LoVo (cell line): ENCODE data around the gene PPHLN1.

ENCODE experiments used
- DNase-seq: peaks from one replicate; pipeline ENCODE4 v3.0.0-alpha.2; 2016; ENCODE audit warnings: low spot score

PPHLN1 gene

DNA sequence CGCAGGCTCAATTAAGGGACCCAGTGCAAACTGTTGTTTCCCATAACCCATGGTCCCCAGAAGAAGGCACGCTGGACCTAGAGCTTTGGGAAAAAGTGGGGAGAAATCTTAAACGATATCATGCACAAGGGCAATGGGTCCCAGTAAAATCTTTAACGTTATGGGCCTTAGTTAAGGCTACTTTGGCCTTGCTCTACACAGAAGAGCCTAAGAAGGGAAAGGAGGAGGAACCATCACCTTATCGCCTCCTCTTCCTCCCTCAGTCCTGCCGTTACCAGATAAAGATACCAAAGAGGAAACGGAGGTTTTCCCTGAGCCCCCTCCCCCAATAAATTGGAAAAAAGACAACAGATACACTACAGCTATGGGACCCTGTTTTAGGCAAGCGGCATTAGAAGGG, 116.9 kb downstream of the PPHLN1 start:
- no peak for DNase-seq

DNA sequence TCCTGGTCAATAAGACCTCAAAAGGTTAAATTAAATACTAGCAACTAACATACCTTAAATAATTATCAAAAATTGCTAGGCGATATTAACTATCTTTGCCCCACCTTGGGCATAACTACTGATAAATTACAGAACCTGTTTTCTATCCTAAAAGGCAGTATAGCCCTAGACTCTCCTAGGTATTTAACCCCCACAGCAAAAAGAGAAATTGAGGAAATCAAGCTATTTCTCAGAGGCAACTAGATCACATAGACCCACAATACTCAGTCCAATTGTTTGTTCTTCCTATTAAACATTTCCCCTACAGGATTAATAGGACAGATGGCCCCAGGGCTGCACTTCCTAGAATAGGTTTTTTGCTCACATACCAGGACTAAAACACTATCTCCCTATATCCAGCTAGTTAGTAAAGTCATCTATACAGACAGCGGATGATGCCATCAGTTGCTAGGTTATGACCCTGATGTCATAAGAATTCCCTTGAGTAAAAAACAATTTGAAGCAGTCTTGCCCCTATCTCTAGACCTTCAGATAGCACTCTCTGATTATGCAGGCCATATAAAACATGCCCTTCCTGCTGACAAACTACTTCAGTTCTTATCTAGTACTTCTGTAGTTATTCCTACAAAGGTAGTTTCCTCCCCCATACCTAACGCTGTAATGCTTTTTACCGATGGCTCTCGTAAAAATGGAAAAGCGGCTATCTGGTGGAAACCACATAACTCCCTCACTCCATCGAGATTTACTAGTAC, 118.4 kb downstream of the PPHLN1 start:
- DNase-seq, result no peak

DNA sequence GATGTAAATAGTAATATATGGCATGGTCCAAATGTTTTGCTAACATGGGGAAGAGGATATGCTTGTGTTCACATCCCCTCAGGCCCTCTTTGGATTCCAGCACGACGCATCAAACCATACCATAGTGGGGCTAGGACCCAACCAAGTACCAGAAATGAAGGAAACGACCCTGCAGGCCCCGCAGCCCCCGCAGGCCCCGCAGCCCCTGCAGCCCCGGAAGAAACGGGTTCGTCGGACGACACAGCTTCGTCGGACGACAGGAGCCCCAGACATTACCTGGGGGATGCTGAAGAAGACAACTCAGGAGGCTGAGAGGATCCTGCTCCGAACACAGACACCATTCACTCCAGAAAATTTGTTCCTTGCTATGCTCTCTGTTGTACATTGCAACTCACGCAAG, 119.9 kb downstream of the PPHLN1 start:
- no peak for DNase-seq

DNA sequence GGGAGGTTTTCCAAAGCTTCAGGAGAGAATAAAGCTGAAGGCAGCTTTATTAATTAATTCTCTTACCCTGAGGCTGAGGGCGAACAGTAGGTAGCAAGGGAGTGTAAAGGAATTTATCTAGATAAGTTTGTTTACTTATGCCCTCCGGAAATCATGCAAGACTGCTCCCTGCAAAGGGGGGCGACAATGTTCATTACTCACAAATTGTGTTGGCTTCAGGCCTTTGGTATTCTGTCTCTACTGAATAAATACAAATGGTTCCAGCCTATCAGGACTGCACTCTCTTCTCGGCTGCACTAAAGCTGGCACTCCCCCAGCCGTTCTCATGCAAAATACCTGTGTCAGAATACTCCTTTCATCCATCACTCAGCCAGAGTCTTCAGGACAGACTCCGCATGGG, 120.8 kb downstream of the PPHLN1 start:
- DNase-seq, result no peak

DNA sequence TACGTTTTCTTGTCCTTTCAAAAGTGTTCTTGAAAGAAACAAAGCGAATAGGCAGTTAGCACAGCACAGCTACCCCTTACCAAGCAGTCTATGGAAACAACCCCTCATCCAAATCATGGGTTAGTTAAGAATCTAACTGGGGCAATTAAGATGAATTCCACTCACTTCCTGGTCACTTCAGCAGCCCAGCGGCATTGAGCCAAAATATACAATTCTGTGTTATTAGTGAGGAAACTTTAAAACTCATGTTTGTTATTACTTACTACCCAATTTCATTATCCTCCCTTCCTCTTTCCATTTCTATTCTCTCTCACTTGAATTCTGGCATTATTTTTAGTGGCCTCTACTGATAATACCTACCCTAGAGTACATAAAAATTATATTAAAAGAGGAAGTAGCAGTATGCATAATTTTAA, 121.4 kb downstream of the PPHLN1 start:
- DNase-seq, result no peak

DNA sequence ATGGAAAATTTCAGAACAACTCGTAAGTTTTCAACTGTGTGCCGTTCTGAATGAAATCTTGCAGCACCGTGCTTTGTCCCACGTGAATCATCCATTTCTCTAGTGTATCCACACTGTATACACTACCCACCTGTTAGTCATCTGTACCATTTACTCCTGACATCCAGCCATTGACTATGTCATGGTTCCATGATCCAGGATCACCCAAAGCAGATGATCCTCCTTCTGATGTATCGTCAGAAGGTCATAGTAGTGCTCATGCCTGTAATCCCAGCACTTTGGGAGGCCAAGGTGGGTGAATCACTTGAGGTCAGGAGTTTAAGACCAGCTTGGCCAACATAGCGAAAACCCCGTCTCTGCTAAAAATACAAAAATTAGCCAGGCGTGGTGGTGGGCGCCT, 122.9 kb downstream of the PPHLN1 start:
- no peak for DNase-seq

DNA sequence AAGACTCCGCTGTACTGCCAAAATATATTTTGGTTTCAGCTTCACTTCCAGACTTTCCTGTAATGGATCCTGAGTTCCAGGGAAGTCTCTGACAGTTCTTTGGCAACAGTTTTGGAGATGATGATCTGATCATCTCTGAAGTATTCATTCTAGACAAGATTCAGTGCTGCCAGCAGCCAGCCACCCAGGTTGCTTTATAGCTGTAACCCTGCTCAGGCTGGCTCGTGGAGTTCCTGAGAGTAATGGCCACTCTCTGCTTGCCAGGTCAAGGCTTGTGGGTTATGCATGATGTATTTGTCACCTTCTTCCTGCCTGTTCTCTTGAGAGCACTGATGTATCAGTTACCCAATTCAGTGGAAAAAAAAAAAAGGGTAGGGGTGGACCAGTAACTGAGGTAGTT, 124.3 kb downstream of the PPHLN1 start:
- DNase-seq, result no peak

DNA sequence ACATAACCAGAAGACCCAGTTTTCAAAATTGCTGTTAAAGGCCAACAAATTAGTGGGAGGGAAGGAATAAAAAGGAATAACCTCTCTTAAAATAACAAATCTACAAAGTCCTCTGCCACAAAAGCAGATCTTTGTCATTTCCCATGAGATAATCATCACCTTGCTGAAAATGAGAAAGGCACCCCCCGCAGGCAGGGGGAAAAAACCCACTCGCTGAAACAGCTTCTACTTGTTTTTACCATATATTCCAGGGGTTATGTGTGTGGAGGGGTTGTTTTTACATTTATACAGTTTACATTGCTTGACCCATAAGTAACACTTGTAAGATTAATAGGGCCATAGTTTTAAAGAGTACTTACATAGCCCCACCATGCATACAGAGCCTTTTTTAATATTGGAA, 132.6 kb downstream of the PPHLN1 start:
- no peak for DNase-seq

DNA sequence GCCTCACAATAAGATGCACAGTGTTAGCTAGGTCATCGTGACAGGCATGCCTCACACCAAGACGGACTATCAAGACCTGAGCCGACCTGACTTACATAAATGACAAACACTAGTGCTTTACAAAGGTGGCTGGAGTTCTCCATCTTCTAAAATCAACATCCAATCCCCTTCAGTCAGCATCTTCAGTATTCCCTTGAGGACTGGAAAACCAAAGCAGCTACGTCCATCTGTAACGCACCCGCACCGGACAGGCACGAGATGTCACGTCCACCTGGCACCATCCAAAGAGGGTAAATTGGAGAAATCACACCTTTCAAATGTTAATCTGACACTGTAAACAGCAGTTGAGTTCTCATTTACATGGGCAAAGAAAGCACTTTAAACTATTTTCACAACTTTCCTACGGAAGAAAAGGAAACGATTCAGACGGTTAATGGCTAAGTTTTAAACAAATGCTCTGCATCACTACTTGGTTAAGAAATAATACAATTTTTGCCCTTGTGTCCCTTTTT, 133.4 kb downstream of the PPHLN1 start:
- DNase-seq, result no peak

DNA sequence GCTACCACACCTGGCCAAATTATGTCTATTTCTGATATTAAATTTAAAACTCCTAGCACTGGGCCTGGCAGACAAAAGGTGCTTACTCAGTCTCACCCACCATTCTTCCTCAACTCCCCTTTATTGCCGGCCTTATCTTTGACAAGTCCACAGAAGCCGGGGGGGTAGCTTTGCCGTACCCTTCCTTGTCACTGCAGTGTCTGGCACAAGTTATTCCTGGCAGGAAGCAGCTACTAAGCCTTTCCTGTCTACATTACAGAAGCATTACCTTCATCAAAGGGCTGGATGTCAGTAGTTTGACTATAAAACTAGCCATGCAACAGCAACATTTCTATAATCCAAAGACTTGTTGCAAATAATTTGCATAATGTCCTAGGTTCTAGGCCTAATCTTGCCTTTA, 136.5 kb downstream of the PPHLN1 start:
- no peak for DNase-seq

DNA sequence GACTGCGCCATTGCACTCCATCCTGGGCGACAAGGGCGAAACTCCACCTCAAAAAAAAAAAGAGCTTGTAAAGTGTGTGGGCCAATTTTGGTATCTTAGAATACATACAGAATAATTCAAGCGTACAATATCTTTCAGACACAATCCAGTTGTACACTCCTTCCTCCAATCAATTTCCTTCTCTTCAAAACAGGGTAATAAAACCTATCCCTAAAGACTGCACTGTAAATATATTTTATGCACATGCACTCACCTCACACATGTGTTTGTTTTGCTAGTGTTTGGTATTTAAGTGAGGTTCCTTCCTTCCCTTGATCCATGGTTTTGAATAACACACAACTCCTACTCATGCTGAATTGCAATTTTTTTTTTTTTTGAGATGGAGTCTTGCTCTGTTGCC, 137.7 kb downstream of the PPHLN1 start:
- no peak for DNase-seq

DNA sequence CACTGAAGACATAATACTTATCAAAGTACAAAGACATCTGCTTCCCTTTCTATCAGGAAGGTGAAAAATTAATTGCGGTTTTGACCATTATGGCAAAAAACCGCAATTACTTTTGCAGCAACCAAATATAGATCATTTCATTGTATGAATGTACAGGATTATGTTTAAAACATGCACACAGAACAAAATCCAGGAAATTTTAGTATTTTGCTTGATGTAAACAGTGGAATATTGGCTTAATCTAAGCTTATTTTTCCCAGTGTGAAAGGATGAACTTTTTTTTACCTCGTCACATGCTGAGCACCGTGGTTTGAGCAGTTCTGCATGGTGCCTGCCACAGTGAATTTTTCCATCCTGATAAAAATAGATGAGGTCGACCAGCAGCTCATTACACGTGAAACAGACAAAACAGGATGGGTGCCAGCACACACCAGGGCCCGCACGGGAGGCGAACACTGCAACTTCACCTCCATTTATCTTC, 142.4 kb downstream of the PPHLN1 start:
- DNase-seq, result no peak

DNA sequence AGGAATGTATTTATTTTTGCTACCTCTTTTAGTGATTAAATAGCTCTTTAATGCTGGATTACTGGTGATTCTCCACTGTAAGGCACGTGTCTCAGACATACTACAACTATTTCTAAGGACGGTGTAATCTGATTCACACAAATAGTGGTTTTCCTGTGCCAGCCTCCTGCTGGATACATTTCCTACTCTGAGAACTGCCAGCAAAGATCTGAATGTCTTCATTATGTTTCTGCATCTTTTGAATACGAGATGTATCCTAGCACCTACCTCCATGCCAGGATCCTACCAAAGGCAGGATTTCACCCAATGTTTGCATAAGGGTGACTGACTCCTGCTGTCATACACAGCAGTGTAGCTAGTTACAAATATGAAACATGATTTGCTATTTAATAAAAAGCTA, 143.0 kb downstream of the PPHLN1 start:
- DNase-seq, result no peak

DNA sequence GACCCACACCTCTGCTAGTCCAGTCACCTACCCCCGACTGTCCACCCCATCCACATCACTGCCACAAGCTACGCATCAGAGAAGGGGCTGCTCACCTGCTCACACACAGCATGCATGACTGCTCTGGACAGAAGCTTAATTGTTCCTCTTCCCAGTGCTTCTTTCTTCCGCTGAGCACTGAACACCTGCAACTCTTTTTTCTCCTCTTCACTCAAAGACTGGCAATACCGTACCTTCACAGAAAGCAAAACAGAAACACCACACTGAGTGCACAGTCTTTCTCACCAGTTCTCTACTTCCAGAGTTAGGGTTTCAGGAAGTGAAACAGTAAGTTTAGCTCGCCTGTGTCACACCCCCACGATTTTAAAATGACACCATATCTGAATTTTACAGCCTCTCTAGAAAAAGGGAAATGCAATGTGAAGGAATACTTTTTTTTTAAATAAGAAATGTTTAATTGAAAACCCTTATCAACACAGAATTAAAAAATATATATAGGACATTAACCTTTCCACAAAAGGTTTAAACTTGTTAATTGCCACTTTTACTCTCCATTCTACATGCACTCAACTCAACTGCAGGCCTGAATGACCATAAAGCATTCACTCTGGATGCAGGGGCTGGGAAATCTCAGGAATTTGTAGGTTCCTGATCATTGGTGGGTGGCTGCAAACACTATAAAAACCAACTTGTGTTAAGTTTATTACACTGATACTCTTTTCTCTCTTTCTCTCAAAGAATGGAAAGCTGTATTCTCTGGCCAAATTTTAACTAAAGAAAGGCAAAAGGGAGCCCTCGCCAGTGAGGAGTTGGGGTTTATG, 143.6 kb downstream of the PPHLN1 start:
- DNase-seq, result no peak

DNA sequence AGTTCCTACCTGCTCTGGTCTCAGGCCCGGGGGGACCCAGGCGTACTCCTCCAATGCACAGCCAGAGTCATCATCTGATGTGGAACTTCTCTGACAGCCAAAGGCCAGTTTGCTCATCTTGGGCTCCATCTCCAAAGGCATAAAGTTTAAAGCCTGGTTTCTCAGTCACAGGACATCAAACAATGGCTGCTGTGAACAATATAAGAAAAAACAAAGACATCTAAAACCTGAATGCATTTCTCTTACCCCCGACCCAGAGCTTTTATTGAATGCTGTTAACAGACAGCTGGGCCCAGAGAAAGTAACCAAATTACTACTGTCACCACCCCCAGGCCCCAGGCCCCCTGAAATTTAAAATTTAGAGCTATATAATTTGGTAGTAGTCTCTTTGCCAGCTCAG, 146.4 kb downstream of the PPHLN1 start:
- DNase-seq, result no peak

DNA sequence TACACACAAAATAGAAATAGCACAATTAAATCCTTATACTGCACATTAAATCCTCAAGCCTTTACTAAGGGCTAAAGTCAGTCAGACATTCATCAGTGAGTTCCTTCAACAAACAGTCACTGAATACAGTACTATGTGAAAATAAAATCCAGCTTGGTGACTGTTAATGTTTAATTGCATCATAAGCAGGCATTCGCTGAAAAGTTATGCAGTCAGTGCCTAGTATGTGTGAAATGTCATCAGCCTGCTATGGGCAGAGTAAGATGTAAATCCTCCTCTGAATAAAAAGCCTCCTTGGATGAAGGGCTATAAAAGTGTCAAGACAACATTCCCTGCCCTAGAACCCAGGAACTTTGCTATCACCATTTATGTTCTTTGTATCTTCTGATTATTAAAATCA, 147.2 kb downstream of the PPHLN1 start:
- no peak for DNase-seq

DNA sequence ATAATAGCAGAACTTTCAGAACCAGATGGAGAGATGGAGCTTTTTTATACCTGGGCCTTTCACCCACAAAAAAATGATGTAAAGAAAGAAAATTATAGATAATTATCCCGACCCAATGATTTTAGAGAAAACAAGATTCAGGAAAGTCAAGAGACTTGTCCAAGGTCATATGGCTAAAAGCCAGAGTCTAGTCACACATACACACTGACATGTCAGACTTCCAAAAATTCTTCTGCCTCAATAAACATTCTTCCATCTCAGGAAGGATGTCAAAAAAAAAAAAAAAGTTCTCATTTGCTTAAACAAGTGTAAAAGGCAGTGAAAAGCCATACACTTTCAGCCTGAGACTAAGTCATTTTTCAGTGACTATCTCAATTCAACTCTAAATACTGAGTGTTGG, 147.6 kb downstream of the PPHLN1 start:
- no peak for DNase-seq

DNA sequence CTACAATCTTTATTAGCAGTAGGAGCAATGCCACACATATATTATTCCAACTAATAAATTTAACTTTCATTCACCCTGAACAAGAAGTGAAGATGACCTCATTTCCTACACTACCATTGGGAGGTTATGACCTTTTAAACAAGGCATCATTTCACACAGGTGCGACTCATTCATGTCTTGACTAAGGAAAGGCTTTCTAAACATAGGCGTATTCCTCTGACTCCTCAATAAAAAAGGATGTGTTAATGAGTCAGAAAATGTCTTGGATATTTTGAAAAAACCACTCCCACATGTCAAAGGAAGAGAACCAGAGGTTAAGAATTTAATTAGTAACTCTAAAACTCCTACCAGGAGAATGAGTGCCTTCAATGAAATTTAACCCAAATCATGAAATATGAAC, 148.4 kb downstream of the PPHLN1 start:
- DNase-seq, result peak; percentile 79

DNA sequence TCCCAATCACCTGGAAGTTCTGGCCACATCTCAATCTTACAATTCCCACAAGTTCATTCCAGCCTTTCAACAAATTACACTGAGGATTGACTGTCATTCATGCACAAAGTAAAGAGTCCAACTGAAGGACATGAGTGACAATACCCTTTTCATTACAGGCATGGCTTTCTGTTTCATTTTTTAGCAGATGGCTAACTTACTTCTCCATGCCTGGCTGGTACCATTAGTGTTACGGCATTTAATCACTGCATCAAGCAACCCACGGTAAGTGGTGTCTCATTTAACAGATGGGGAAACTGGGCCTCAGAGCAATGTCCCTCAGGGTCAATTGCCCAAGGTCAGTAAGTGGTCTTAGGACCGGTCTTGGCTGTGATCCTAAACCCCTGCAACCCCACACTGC, 149.1 kb downstream of the PPHLN1 start:
- DNase-seq, result no peak

DNA sequence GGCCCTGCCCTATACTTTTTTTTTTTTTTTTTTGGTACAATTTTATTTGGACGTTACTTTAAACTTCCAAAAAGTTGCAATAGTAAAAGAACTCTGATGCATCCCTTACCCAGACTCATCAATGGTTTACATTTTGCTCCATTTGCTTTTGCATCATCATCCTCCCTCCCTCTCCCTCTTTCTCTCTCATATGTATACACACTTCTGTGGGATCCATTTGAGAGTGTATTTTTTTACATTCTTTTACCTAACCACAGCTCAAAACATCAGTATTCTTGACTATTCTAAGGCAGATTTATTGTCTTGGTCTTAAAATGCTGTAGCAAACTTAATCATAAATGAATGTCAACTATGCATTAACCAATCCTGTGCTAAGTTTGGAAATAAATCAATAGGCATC, 152.0 kb downstream of the PPHLN1 start:
- DNase-seq, result no peak

DNA sequence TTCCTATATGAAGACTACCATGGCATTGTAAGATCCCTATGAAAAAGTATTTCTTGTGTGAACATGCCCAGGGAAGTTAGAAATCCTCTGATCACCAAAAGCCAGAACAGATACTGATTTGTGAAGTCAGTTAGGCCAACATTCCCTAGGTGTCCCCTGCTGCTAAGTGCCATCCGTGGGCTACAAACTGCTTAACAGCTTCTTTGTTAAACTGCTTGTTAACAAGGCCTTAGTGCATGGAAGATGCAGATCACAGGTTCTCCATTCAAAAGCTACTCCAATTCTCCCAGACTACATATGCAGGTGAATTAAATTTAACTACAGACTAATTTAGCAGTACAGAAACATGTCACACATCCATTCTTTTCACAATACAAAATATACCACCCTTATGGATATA, 155.4 kb downstream of the PPHLN1 start:
- no peak for DNase-seq

DNA sequence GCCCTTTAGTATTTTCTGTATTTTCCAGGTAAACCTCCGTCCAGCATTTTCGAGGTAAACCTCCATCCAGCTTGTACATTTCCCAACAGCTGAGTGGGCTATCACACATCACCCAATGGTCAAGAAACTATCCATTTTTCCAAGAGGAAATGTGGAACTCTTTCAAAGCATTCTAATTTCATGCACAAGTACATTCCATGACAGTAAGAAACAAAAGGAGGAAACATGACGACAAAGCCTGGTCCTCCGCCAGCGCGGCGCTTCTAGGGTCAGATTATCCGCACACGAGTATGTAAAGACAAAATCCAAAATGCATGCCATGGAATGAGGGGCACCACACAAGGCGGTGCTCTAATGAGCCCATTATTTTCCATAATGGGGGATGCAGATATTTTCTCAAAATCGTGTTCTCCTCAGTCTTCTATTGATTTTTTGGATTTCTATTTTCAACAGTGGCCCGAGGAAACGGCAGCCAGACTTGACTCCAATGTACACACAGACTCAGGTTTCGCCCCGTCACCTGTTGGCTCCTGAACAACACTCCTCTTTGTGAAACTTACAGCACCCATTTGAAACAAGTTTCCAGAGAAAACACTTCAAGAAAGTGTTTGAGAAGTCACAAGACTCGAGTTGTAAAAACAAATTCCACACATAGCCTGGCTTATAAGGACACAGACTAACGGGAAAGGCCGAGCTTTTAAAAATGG, 156.2 kb downstream of the PPHLN1 start:
- no peak for DNase-seq
